Fibroblast of villous mesenchyme (primary cell): Measurements from ENCODE around the gene INTS6L. TPM values are rescaled to one million over a fixed set of nuclear protein-coding genes. Genes with fewer than 3 reads are reported as not detected.

ENCODE experiments used
- DNase-seq: peaks from one replicate; pipeline ENCODE4 v3.0.0-alpha.2; 2010; ENCODE audit warnings: low read depth
- H3K4me3 ChIP-seq: 2 replicates; pipeline ENCODE4 v1.5.1; 2011; ENCODE audit warnings: low read depth, mild to moderate bottlenecking, low read length
- total RNA-seq: library from RNA; depleted of rRNA; stranded (reverse); fragments of >200 nt; gene quantifications from 2 replicates; pipeline ENCODE4 v1.2.3, GENCODE V29; 2012
- TF ChIP-seq, protein P1 (sequence below): IDR thresholded peaks from 2 replicates; pipeline ENCODE4 v1.5.1; 2012; ENCODE audit warnings: low read depth, mild to moderate bottlenecking, low read length; ENCODE audit not compliant: insufficient read depth

Gene INTS6L
- total RNA-seq, 1 donor = 8.2 TPM

GRCh38 chrX:135629342-135629741 lies 108.9 kb downstream of the INTS6L start:
- DNase-seq = no peak
- H3K4me3 ChIP-seq = no peak overlapping the region
- TF ChIP-seq, protein P1, sequence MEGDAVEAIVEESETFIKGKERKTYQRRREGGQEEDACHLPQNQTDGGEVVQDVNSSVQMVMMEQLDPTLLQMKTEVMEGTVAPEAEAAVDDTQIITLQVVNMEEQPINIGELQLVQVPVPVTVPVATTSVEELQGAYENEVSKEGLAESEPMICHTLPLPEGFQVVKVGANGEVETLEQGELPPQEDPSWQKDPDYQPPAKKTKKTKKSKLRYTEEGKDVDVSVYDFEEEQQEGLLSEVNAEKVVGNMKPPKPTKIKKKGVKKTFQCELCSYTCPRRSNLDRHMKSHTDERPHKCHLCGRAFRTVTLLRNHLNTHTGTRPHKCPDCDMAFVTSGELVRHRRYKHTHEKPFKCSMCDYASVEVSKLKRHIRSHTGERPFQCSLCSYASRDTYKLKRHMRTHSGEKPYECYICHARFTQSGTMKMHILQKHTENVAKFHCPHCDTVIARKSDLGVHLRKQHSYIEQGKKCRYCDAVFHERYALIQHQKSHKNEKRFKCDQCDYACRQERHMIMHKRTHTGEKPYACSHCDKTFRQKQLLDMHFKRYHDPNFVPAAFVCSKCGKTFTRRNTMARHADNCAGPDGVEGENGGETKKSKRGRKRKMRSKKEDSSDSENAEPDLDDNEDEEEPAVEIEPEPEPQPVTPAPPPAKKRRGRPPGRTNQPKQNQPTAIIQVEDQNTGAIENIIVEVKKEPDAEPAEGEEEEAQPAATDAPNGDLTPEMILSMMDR = no peak

Other genes with a start within 250 kb of the INTS6L start
- not detected in 2 replicates for gene ETDC, start 211.2 kb upstream of the INTS6L start, total RNA-seq
- 8.2 and 8.7 TPM in 2 replicates for gene ZNF75D, start 176.6 kb upstream of the INTS6L start, total RNA-seq
- 10.8 and 11.3 TPM in 2 replicates for gene ZNF449, start 175.9 kb upstream of the INTS6L start, total RNA-seq
- gene SMIM10L2A, start 98.7 kb upstream of the INTS6L start, total RNA-seq = under 0.01 TPM in 1 of 2 replicates, not detected in the other
- gene CT45A1, start 193.0 kb downstream of the INTS6L start, total RNA-seq = not detected in 2 replicates
- gene CT45A3, start 247.5 kb downstream of the INTS6L start, total RNA-seq = not detected in 2 replicates